HepG2 (cell line): ENCODE measurements around the gene TSC22D2. TPM values are rescaled to one million over a fixed set of nuclear protein-coding genes. Genes with fewer than 3 reads are reported as not detected.
A peak's percentile ranks its signal among the peaks of the same experiment; 100 is the strongest.

Experiments used
- ATAC-seq: fragments of 200-7000 bp; cut with Tn5 transposase; 3 replicates; pipeline ENCODE4 v1.9.1; 2020; ENCODE audit warnings: mild to moderate bottlenecking, moderate library complexity
- BruUV-seq: library from RNA; stranded (reverse); fragments of 400-500 nt; replicated peaks from 2 replicates; lab custom pipeline; 2021; lab: Mats Ljungman, UMichigan
- CTCF ChIA-PET: fragments of 300-600 bp; formaldehyde crosslinking; extraction: SDS; loops from one replicate; lab custom pipeline; 2021; ENCODE audit warnings: low total read pairs, inconsistent platforms, low intra/inter-chr PET ratio; lab: Yijun Ruan, JAX
- POLR2A ChIA-PET: fragments of 350-600 bp; sonication (Branson Sonifier 250); formaldehyde crosslinking; loops from one replicate; lab custom pipeline; 2020; ENCODE audit warnings: antibody characterized with exemption, inconsistent platforms; lab: Yijun Ruan, JAX
- DNase-seq: peaks from one replicate; pipeline ENCODE4 v3.0.0-alpha.2; 2015; ENCODE audit warnings: low spot score
- FAIRE-seq: peaks from 3 replicates; lab custom pipeline; 2011; peaks lifted over from hg19 to GRCh38; lab: Jason Lieb, UNC
- H2AFZ ChIP-seq: one replicate; pipeline ENCODE4 v1.6.1; 2011; ENCODE audit warnings: low read length, inconsistent platforms
- H3K27ac ChIP-seq: fragments of 300-600 bp; 3 replicates; pipeline ENCODE4 v1.8.0; 2011; ENCODE audit warnings: mixed run types, mild to moderate bottlenecking, mixed read lengths, low read length, inconsistent platforms; ENCODE audit not compliant: insufficient read depth; ENCODE audit errors: extremely low read length
- H3K27me3 ChIP-seq, 2 experiments: fragments of 200-600 bp in 1 of 2; 2 replicates in 1 of 2; 3 replicates in 1 of 2; pipeline versions ENCODE4 v1.6.0 to v1.8.0; 2011; ENCODE audit warnings: low read length in 2 of 2, mild to moderate bottlenecking in 2 of 2, moderate library complexity in 2 of 2, inconsistent platforms in 1 of 2; ENCODE audit not compliant: insufficient read depth in 2 of 2, control insufficient read depth in 1 of 2
- H3K36me3 ChIP-seq, 2 experiments: fragments of 200-600 bp in 1 of 2; replicated peaks in 1 of 2; 2 replicates in 1 of 2; 3 replicates in 1 of 2; pipeline versions ENCODE4 v1.5.1 to v1.8.0; 2011; ENCODE audit warnings: low read length in 2 of 2, inconsistent platforms in 1 of 2; ENCODE audit not compliant: insufficient read depth in 2 of 2, control insufficient read depth in 1 of 2
- H3K4me1 ChIP-seq: 2 replicates; pipeline ENCODE4 v1.5.1; 2012; ENCODE audit warnings: low read length, inconsistent platforms; ENCODE audit not compliant: insufficient read depth
- H3K4me2 ChIP-seq: 2 replicates; pipeline ENCODE4 v1.6.0; 2011; ENCODE audit warnings: low read depth, low read length, inconsistent platforms
- H3K4me3 ChIP-seq, 3 experiments: fragments of 200-600 bp in 1 of 3; sonication (generic), shearing (Covaris generic) in 1 of 3; replicated peaks in 1 of 3; 2 replicates each; pipeline ENCODE4 v1.5.1; 2011 to 2016; ENCODE audit warnings: low read length in 3 of 3, inconsistent platforms in 2 of 3, low read depth in 2 of 3, mild to moderate bottlenecking in 2 of 3, control low read depth in 1 of 3, mixed read lengths in 1 of 3; ENCODE audit not compliant: insufficient read depth in 1 of 3
- H3K79me2 ChIP-seq: one replicate; pipeline ENCODE4 v1.6.1; 2011; ENCODE audit warnings: low read length, inconsistent platforms; ENCODE audit not compliant: insufficient read depth
- H3K9ac ChIP-seq: 2 replicates; pipeline ENCODE4 v1.6.0; 2011; ENCODE audit warnings: mild to moderate bottlenecking, low read depth, low read length, inconsistent platforms; ENCODE audit not compliant: insufficient read depth
- H3K9me3 ChIP-seq: 2 replicates; pipeline ENCODE4 v1.5.1; 2012; ENCODE audit warnings: mild to moderate bottlenecking, low read length
- H4K20me1 ChIP-seq: 2 replicates; pipeline ENCODE4 v1.6.0; 2011; ENCODE audit warnings: inconsistent platforms, mild to moderate bottlenecking, low read length, moderate library complexity; ENCODE audit not compliant: insufficient read depth
- FOSL2 ChIP-seq: sonication (generic); formaldehyde crosslinking; IDR thresholded peaks from 2 replicates; pipeline ENCODE4 v1.4.0; 2020; ENCODE audit warnings: missing genetic modification reagents
- SKIL ChIP-seq: sonication (generic); formaldehyde crosslinking; IDR thresholded peaks from 2 replicates; pipeline ENCODE4 v1.8.0; 2022; ENCODE audit warnings: missing genetic modification reagents, mild to moderate bottlenecking, moderate library complexity, borderline replicate concordance
- TSC22D2 ChIP-seq: sonication (generic); formaldehyde crosslinking; IDR thresholded peaks from 2 replicates; pipeline ENCODE4 v1.5.1; 2020; ENCODE audit warnings: missing genetic modification reagents, mild to moderate bottlenecking, borderline replicate concordance
- ZBTB34 ChIP-seq: sonication (generic); formaldehyde crosslinking; IDR thresholded peaks from 2 replicates; pipeline ENCODE4 v1.8.0; 2022; ENCODE audit warnings: mild to moderate bottlenecking, missing genetic modification reagents
- ZFP36L1 ChIP-seq: sonication (generic); formaldehyde crosslinking; IDR thresholded peaks from 2 replicates; pipeline ENCODE4 v1.8.0; 2022; ENCODE audit warnings: mild to moderate bottlenecking, missing genetic modification reagents, moderate library complexity
- ZNF121 ChIP-seq: sonication (generic); formaldehyde crosslinking; IDR thresholded peaks from 2 replicates; pipeline ENCODE4 v1.5.0; 2020; ENCODE audit warnings: mild to moderate bottlenecking, missing genetic modification reagents
- WGBS: methylation state at CpG from one replicate; pipeline ENCODE4 v1.1.6; 2017; ENCODE audit warnings: low lambda C conversion rate; 5-methylcytosine and 5-hydroxymethylcytosine counted together
- in situ Hi-C: cut with HindIII; loops from 2 replicates; pipeline ENCODE4 v1.10.0; 2017; ENCODE audit warnings: low pct_unique_long_range_greater_than_20kb; ENCODE audit not compliant: extremely low pct_ligation_motif_present
- intact Hi-C: fragments of 100-400 bp; cut with micrococcal nuclease; formaldehyde crosslinking; loops from one replicate; pipeline ENCODE4 v1.10.0; 2022; ENCODE audit not compliant: unreplicated experiment
- polyA plus RNA-seq, 8 experiments: library from polyadenylated mRNA; depleted of rRNA in 3 of 8; stranded (reverse) in 7 of 8; unstranded in 1 of 8; fragments of >200 nt; fragmentation: Illumina TruSeq in 4 of 8; extraction: Trizol in 4 of 8; gene quantifications; 2 replicates each; pipeline versions ENCODE4 v1.2.1 to v1.2.3, GENCODE V29; 2011 to 2016; ENCODE audit warnings: low read depth in 4 of 8, missing spikeins in 1 of 8, mixed read lengths in 1 of 8; ENCODE audit not compliant: insufficient read depth in 1 of 8
- total RNA-seq, 5 experiments: library from RNA; depleted of rRNA; stranded (reverse); fragments of >200 nt; fragmentation: Illumina TruSeq; extraction: Trizol; gene quantifications; 2 replicates each; pipeline ENCODE4 v1.2.3, GENCODE V29; 2016; ENCODE audit warnings: low read depth in 1 of 5

TSC22D2 gene
- total and polyA plus RNA-seq, 2 of the 13 experiments (the other 11 are each of a cell fraction or from before 2014, with no cell fraction given), result 4.6 to 8.2 TPM

- Histone ChIP-seq H3K79me2 (no peaks in the 10 kb centered on the region), H3K36me3 (no peaks in the 10 kb centered on the region), H3K27me3 (no peaks in the 10 kb centered on the region), H2AFZ (no peak overlapping the region), H4K20me1 (no peaks in the 10 kb centered on the region), H3K4me3 (no peak overlapping the region), H3K27ac (no peak overlapping the region), H3K9ac (no peak overlapping the region), H3K4me1 (peaks cover 23% of the 10 kb centered on the region), H3K9me3 (no peaks in the 10 kb centered on the region)
- intact Hi-C loops, result no loop called here
- FAIRE-seq (no peak), DNase-seq (no peak)
- no TSS peak for BruUV-seq
- POLR2A ChIA-PET, result no interaction called here
- CTCF ChIA-PET, result no interaction called here
- 22% methylated on average over 2 of the region's 2 CpGs for WGBS
- TF ChIP-seq SKIL (CRISPR knock-in tag) (no peak), ZNF121 (CRISPR knock-in tag) (peak; percentile 85)
- TF ChIP-seq, all 625 proteins: peak for 1
- no peak for ATAC-seq
- peak overlapping the region; percentile 21 for H3K4me2 ChIP-seq
- in situ Hi-C loops, result no loop called here
These were observed 44.7 kb upstream of the TSC22D2 start for GRCh38 chr3:150363420-150363819.

GRCh38 chr3:150365132-150365604, 42.9 kb upstream of the TSC22D2 start:
- no peaks in the 10 kb centered on the region for H3K9me3 ChIP-seq
- POLR2A ChIA-PET, result no interaction called here
- H2AFZ ChIP-seq, result peak overlapping the region; percentile 15
- WGBS, result 57% methylated on average over 5 of the region's 5 CpGs
- H3K4me1 ChIP-seq, result peaks cover 23% of the 10 kb centered on the region
- no peak for ATAC-seq
- H4K20me1 ChIP-seq, result no peaks in the 10 kb centered on the region
- no peaks in the 10 kb centered on the region for H3K27me3 ChIP-seq
- H3K79me2 ChIP-seq, result no peaks in the 10 kb centered on the region
- no peak for DNase-seq
- TF ChIP-seq ZBTB34 (CRISPR knock-in tag) (no peak), FOSL2 (CRISPR knock-in tag) (0 out of 2 replicates have a peak, but pooled peaks have one; percentile 16), ZFP36L1 (CRISPR knock-in tag) (no peak), TSC22D2 (no peak)
- TF ChIP-seq, all 625 proteins: peak for 1
- intact Hi-C loops (no loop called here), in situ Hi-C loops (no loop called here)
- CTCF ChIA-PET, result no interaction called here
- BruUV-seq, result no TSS peak
- no peak overlapping the region for H3K27ac ChIP-seq
- H3K4me3 ChIP-seq, result no peak overlapping the region
- H3K4me2 ChIP-seq, result no peak overlapping the region
- no peak overlapping the region for H3K9ac ChIP-seq
- H3K36me3 ChIP-seq, result no peaks in the 10 kb centered on the region
- no peak for FAIRE-seq
